HepG2 (cell line): Measurements from ENCODE around the gene DIP2C. TPM values are rescaled to one million over a fixed set of nuclear protein-coding genes. Genes with fewer than 3 reads are reported as not detected.

Experiments
- ATF1 ChIP-seq: IDR thresholded peaks from 2 replicates; pipeline ENCODE4 v1.6.1; 2016; ENCODE audit warnings: mild to moderate bottlenecking, control low read depth
- PBX2 ChIP-seq: IDR thresholded peaks from 2 replicates; pipeline ENCODE4 v1.6.1; 2016; ENCODE audit warnings: control low read depth
- PREB ChIP-seq: sonication (generic); formaldehyde crosslinking; IDR thresholded peaks from 2 replicates; pipeline ENCODE4 v1.4.0; 2020; ENCODE audit warnings: missing genetic modification reagents
- RFXANK ChIP-seq: IDR thresholded peaks from 2 replicates; pipeline ENCODE4 v1.6.1; 2016
- SOX13 ChIP-seq, 3 experiments: fragments of 450-650 bp in 1 of 3; sonication (generic) in 1 of 3; formaldehyde crosslinking in 1 of 3; IDR thresholded peaks in 2 of 3; conservative IDR thresholded peaks in 1 of 3; 2 replicates each; pipeline versions ENCODE4 v1.5.0 to v1.6.1; 2016 to 2020; ENCODE audit warnings: antibody characterized with exemption in 1 of 3, mild to moderate bottlenecking in 1 of 3, missing compliant biosample characterization in 1 of 3, missing genetic modification reagents in 1 of 3, moderate library complexity in 1 of 3
- ZNF407 ChIP-seq: sonication (generic); formaldehyde crosslinking; IDR thresholded peaks from one replicate; pipeline ENCODE4 v1.5.1; 2020; ENCODE audit warnings: mild to moderate bottlenecking, missing genetic modification reagents; ENCODE audit errors: not compliant biosample characterization
- ZNF496 ChIP-seq: sonication (generic); formaldehyde crosslinking; IDR thresholded peaks from 2 replicates; pipeline ENCODE4 v1.8.1; 2023; ENCODE audit warnings: mild to moderate bottlenecking, moderate library complexity, missing genetic modification reagents; ENCODE audit not compliant: insufficient replicate concordance
- polyA plus RNA-seq, 8 experiments: library from polyadenylated mRNA; depleted of rRNA in 3 of 8; stranded (reverse) in 7 of 8; unstranded in 1 of 8; fragments of >200 nt; fragmentation: Illumina TruSeq in 4 of 8; extraction: Trizol in 4 of 8; gene quantifications; 2 replicates each; pipeline versions ENCODE4 v1.2.1 to v1.2.3, GENCODE V29; 2011 to 2016; ENCODE audit warnings: low read depth in 4 of 8, missing spikeins in 1 of 8, mixed read lengths in 1 of 8; ENCODE audit not compliant: insufficient read depth in 1 of 8
- total RNA-seq, 5 experiments: library from RNA; depleted of rRNA; stranded (reverse); fragments of >200 nt; fragmentation: Illumina TruSeq; extraction: Trizol; gene quantifications; 2 replicates each; pipeline ENCODE4 v1.2.3, GENCODE V29; 2016; ENCODE audit warnings: low read depth in 1 of 5

Gene DIP2C
- total and polyA plus RNA-seq, 2 of the 13 experiments (the other 11 are each of a cell fraction or from before 2014, with no cell fraction given): 2.2 to 2.7 TPM

- TF ChIP-seq PREB (CRISPR knock-in tag) (no peak), PBX2 (no peak), ZNF496 (no peak), ZNF407 (CRISPR knock-in tag) (no peak), RFXANK (CRISPR knock-in tag) (no peak), SOX13 (IDR thresholded peaks at IDR 0.05) (no peak), SOX13 (CRISPR knock-in tag; conservative IDR thresholded peaks at IDR 0.05 in 1 of 2, IDR thresholded peaks at IDR 0.05 in 1 of 2) (no peak), ATF1 (CRISPR knock-in tag) (no peak)
- TF ChIP-seq, all 625 proteins: peak for 0
These were observed 53.3 kb downstream of the DIP2C start (continued) for GRCh38 chr10:636016-636730.
